BE2C (cell line): ENCODE measurements around the gene FIBCD1.

Experiments
- DNase-seq: peaks from one replicate; pipeline ENCODE4 v3.0.0-alpha.2; 2020
- H3K27me3 ChIP-seq: fragments of 250-450 bp; sonication (Bioruptor Pico); 2 replicates; pipeline ENCODE4 v1.5.1; 2020; ENCODE audit warnings: mild to moderate bottlenecking
- H3K36me3 ChIP-seq: fragments of 250-450 bp; sonication (Bioruptor Pico); 2 replicates; pipeline ENCODE4 v1.5.1; 2020; ENCODE audit warnings: mild to moderate bottlenecking
- H3K4me1 ChIP-seq: fragments of 250-450 bp; sonication (Bioruptor Pico); 2 replicates; pipeline ENCODE4 v1.5.1; 2020
- H3K4me3 ChIP-seq: 2 replicates; pipeline ENCODE4 v1.5.1; 2011; ENCODE audit warnings: low read depth, low read length
- H3K9me3 ChIP-seq: fragments of 250-450 bp; sonication (Bioruptor Pico); 2 replicates; pipeline ENCODE4 v1.5.1; 2020
- CTCF ChIP-seq: IDR thresholded peaks from 2 replicates; pipeline ENCODE4 v1.5.1; 2012; ENCODE audit warnings: mild to moderate bottlenecking, low read depth, low read length

The FIBCD1 gene

DNA sequence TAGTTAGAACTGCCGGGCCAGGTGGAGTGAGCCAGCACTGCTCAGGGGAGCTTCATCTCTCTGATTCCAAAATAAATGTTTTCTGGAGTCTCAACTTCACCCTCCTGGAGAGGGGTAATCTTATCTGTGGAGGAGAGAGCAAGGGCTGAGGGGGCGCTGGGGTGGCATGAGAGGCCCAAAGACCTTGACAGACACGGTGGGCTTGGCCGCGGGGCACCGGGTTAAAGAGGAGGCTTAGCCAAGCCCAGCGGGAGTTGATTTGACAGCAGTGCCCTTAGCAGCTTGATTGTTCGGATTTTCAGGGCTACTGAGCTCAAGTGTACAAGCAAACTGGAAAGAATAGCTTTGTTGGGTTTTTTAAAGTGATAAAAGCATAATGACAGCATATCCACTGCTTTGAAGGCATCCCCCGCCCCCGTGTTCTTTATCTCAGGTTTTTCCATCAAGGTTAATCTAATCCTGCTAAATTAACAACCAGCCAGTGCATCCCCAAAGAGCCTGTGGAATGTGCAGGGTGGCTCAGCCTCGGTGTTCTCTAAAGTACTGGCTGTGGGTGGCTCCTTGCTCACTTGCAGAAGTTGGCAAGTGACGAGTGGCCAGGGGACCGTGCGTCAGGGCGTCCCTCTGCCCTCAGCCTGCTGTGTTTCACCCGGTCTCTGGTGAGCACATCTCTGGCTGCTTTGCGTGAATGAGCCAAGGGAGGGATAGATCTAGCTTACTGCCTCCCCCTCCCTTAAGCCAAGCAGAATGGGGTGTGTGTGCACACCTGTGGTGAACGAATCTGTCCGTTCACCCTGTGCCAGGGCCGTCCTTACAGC is 48.0 kb downstream of the FIBCD1 start:
- Histone ChIP-seq H3K4me1 (peaks cover 3% of the 10 kb centered on the region; the same call in 1 of the 2 replicates), H3K4me3 (no peak overlapping the region), H3K27me3 (no peaks in the 10 kb centered on the region), H3K36me3 (peaks cover 37% of the 10 kb centered on the region), H3K9me3 (no peaks in the 10 kb centered on the region)
- no peak for TF ChIP-seq CTCF
- DNase-seq: peak; percentile 12

DNA sequence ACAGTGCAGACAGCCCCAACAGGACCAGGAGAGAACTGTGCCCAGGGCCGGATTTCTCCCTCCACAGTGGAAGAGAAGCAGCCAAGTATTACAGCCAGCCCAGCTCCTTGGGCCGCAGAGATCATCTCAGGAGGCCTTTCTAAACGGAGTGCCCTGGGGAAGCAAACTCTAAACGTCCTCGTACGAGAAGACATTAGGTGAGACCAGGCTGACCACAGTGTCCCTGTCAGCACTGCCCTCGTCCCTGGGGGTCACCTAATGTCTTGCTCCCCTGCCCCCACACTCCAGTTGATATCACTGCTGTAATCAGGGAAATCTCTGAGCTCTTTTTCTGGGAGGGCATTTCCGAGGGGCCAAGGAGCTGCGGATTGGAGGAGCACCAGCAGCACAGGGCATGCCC is 48.9 kb downstream of the FIBCD1 start:
- peaks cover 3% of the 10 kb centered on the region; the same call in 1 of the 2 replicates for H3K4me1 ChIP-seq
- H3K27me3 ChIP-seq: no peaks in the 10 kb centered on the region
- H3K4me3 ChIP-seq: no peak overlapping the region
- peaks cover 46% of the 10 kb centered on the region for H3K36me3 ChIP-seq
- no peak for DNase-seq
- no peak for TF ChIP-seq CTCF
- no peaks in the 10 kb centered on the region for H3K9me3 ChIP-seq

- peaks cover 60% of the 10 kb centered on the region for H3K36me3 ChIP-seq
- H3K27me3 ChIP-seq: no peaks in the 10 kb centered on the region
- no peaks in the 10 kb centered on the region for H3K4me1 ChIP-seq
- no peak for TF ChIP-seq CTCF
- DNase-seq: no peak
- H3K9me3 ChIP-seq: no peaks in the 10 kb centered on the region
- H3K4me3 ChIP-seq: no peak overlapping the region
Observed at GRCh38 chr9:130888146-130888885, 50.7 kb downstream of the FIBCD1 start.

- H3K9me3 ChIP-seq: no peaks in the 10 kb centered on the region
- H3K27me3 ChIP-seq: no peaks in the 10 kb centered on the region
- peaks cover 67% of the 10 kb centered on the region for H3K36me3 ChIP-seq
- H3K4me3 ChIP-seq: no peak overlapping the region
- TF ChIP-seq CTCF: no peak
- H3K4me1 ChIP-seq: no peaks in the 10 kb centered on the region
- DNase-seq: no peak
Observed at GRCh38 chr9:130887494-130888144, 51.4 kb downstream of the FIBCD1 start.

GRCh38 chr9:130886981-130887380 is 52.1 kb downstream of the FIBCD1 start:
- Histone ChIP-seq H3K9me3 (no peaks in the 10 kb centered on the region), H3K4me3 (no peak overlapping the region), H3K36me3 (peaks cover 70% of the 10 kb centered on the region), H3K27me3 (no peaks in the 10 kb centered on the region), H3K4me1 (no peaks in the 10 kb centered on the region)
- DNase-seq: no peak
- TF ChIP-seq CTCF: no peak
